Suprapubic skin (tissue), 4 donors: ENCODE measurements around the gene PPP1R9A.

ENCODE experiments used
- CTCF ChIP-seq, 2 donors: fragments of 200-600 bp in 1 of 2; fragments of 450-650 bp in 1 of 2; sonication (generic) in 1 of 2; IDR thresholded peaks; one replicate each; pipeline ENCODE4 v1.5.1; 2016 to 2019; ENCODE audit warnings: antibody characterized with exemption in 2 of 2, mild to moderate bottlenecking in 1 of 2, moderate library complexity in 1 of 2
- POLR2A ChIP-seq, 2 donors: fragments of 450-650 bp; IDR thresholded peaks; one replicate each; pipeline ENCODE4 v1.6.1; 2017; ENCODE audit warnings: antibody characterized with exemption in 2 of 2, mild to moderate bottlenecking in 2 of 2, moderate library complexity in 2 of 2
- POLR2AphosphoS5 ChIP-seq, 3 donors: sonication (generic); formaldehyde crosslinking; IDR thresholded peaks; one replicate each; pipeline ENCODE4 v1.6.1; 2017; ENCODE audit warnings: antibody characterized with exemption in 3 of 3

GRCh38 chr7:95290166-95290830 lies 382.9 kb downstream of the PPP1R9A start:
- TF ChIP-seq CTCF (IDR thresholded peaks at IDR 0.05) (no peak), POLR2A (IDR thresholded peaks at IDR 0.05) (no peak), POLR2AphosphoS5 (IDR thresholded peaks at IDR 0.05) (no peak)
